Measurements from ENCODE around the gene POMT2.

DNA sequence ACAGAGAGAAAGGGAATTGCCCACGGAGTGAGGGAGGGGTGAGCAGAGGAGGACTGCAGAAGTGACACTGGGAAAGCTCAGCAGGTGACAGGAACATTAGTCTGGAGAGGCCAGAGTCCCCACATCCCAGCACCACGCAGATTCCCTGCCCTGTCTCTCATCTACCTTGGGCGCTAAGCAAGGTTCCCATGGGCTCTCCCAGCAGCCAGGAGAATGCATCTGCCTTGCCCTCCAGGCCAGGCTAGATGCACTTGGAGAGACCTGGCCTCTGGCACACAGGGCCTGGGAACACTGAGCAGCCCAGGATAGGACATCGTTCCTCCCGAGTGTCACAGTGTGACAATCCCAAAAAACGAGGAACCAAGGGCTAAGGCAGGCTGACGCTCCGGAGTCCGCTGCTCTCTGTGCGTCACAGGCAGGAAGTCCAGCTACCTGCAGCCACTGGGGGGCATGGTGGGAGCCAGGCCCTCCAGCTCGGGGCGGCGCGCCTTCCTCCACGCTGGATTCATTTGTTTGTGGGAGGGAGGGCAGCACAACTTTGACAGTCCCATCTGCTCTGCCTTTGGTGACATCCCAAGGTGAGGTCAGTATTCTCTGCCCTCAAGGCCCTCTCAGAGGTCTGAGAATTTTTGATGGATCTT, 44.3 kb downstream of the POMT2 start:
- TF ChIP-seq ISL1 (CRISPR knock-in tag; IDR thresholded peaks at IDR 0.05) (no peak), ZNF565 (CRISPR knock-in tag; conservative IDR thresholded peaks at IDR 0.05; ENCODE audit: low read depth) (no peak), PPARA (CRISPR knock-in tag; IDR thresholded peaks at IDR 0.05; ENCODE audit: borderline replicate concordance) (no peak), ZNF70 (CRISPR knock-in tag; IDR thresholded peaks at IDR 0.05) (no peak), RARB (CRISPR knock-in tag; IDR thresholded peaks at IDR 0.05) (no peak)
- TF ChIP-seq, protein P1, sequence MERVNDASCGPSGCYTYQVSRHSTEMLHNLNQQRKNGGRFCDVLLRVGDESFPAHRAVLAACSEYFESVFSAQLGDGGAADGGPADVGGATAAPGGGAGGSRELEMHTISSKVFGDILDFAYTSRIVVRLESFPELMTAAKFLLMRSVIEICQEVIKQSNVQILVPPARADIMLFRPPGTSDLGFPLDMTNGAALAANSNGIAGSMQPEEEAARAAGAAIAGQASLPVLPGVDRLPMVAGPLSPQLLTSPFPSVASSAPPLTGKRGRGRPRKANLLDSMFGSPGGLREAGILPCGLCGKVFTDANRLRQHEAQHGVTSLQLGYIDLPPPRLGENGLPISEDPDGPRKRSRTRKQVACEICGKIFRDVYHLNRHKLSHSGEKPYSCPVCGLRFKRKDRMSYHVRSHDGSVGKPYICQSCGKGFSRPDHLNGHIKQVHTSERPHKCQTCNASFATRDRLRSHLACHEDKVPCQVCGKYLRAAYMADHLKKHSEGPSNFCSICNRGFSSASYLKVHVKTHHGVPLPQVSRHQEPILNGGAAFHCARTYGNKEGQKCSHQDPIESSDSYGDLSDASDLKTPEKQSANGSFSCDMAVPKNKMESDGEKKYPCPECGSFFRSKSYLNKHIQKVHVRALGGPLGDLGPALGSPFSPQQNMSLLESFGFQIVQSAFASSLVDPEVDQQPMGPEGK (CRISPR knock-in tag; IDR thresholded peaks at IDR 0.05; ENCODE audit: borderline replicate concordance) = no peak

Measured in SK-N-SH treated with all-trans-retinoic acid at 6 μM for 48 hours (cell line).